LHCN-M2 (cell line): Measurements from ENCODE around the gene TMEM266. TPM values are rescaled to one million over a fixed set of nuclear protein-coding genes. Genes with fewer than 3 reads are reported as not detected.

Experiments
- DNase-seq: peaks from one replicate; pipeline ENCODE4 v3.0.0-alpha.2; 2012; ENCODE audit warnings: low read depth
- total RNA-seq: library from RNA; depleted of rRNA; stranded (reverse); fragments of >200 nt; gene quantifications from 2 replicates; pipeline ENCODE4 v1.2.3, GENCODE V29; 2014; rRNA removed

The TMEM266 gene
- total RNA-seq, 1 experiment from 2014 or later: not detected

GRCh38 chr15:76234337-76234889 lies 174.6 kb downstream of the TMEM266 start:
- no peak for DNase-seq

GRCh38 chr15:76235186-76235826 lies 175.5 kb downstream of the TMEM266 start:
- peak; percentile 47 for DNase-seq

DNA sequence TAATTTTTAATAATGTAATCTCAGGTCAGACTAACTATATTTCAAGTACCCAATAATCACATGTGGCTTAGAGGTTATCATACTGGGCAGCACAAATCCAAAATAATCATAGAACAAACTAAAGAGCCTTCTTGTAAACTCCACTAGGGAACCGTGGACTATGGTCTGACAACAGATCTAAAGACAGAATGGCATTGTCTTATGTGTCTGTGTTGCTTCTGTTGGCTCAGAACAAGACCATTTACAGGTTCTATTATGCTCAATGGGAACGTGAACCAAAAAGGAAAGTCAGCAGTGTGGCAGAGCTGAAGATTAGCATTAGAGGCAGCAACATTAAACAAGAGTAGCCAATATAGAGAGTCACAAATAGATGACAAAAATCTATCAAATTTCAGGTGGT lies 176.6 kb downstream of the TMEM266 start:
- DNase-seq: no peak

DNA sequence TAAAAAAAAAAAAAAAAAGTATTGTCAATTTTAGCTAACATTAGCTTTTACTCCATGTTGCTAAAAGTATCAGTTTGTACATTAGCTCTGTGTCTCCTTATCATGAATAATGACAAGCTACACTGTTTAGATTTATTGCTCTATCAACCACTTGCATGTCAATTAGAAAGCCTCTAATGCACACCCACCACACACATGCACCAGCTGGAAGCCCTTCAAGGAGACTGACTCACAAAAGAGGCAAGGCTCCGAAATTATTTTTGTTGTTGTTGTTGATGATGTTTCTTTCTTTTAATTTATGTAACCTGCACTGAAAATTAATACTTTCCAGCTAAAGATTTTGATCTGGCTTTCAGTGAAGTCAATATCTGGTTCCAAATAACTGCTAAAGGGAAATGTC lies 180.0 kb downstream of the TMEM266 start:
- no peak for DNase-seq

DNA sequence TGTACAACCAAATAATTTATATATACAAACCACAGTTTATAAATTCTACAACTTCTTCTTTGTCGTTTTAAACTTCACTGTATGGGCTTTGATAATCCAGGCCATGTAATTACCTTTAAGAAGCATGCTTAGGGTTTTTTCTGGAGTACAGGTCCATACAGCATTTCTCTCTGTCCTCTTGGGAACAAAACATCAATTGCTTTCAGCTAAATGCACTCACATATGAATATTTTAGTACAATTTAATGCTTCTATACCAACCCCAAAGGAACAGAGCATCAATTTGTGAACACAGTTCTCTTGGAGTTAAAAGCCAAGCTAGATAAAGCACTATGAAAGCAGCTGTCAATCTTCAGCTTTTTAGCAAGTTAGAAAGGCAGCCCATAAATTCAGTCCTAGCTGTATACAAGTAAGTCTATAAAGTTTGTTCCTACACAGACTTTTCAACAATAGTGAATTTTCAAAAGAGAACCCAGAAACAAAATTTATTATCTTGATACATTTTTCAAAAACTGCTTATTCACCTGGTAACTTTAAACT lies 185.4 kb downstream of the TMEM266 start:
- DNase-seq: no peak

DNA sequence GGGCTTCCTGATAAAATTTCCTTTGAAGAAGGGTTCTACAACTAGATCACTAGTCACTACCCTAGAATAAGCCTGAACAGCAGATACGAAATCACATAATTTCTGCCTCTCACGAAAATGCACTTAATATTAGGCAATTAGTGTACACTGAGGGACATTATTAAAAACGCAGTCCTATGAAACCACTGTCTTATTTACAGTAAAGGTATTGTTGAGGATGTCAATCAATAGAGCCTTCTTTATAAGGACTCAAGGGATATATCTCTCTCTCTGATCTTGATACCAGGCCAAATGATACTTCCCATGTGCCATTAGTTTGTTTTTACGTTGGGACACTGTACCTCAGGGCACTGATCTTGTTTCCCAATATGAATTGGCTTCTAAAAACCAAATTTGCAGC lies 191.9 kb downstream of the TMEM266 start:
- no peak for DNase-seq

GRCh38 chr15:76252249-76252648 lies 192.5 kb downstream of the TMEM266 start:
- DNase-seq: no peak

DNA sequence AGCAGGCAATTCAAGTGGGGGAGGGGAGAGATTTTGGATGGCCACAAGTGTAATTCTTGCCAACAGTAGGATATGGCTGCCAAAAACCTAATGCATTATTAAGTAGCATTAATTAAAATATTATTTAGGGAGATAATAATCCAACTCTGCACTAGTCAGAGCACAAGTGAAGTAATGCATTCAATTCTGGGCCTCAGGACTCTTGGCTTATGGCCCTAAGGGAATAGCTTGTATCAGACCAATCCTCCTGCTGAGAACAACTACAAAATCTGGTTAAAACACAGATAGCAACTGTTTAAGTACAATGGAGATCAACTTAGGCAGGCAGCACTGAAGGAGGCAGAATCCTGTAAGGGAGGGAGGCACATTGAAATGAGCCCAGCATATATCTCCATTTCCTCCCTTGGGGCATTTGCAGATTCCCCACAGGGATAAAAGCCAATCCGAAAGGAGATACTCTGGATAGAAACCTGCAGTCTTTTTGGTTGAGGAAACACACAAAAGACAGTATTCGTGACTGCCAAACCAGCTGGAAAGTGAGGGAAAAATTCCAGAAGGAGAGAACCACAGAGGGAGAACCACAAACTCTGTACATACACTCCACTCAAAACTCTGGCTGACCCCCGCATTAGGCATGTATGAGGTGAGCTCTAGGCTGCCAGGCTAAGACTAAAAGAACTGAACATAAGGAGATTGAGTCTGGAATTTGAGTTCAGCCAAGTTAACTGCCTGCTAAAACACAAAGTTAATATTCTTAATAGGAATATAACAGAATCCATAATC lies 194.1 kb downstream of the TMEM266 start:
- DNase-seq: no peak

Other genes with a start within 250 kb of the TMEM266 start
- 59.4 and 60.6 TPM in 2 replicates for gene UBE2Q2, start 216.5 kb upstream of the TMEM266 start, total RNA-seq
- gene FBXO22, start 156.1 kb upstream of the TMEM266 start, total RNA-seq: 40.3 and 46.3 TPM in 2 replicates
- gene NRG4, start 47.6 kb upstream of the TMEM266 start, total RNA-seq: not detected in 2 replicates